ENCODE results near the gene CBX8. TPM values are rescaled to one million over a fixed set of nuclear protein-coding genes. Genes with fewer than 3 reads are reported as not detected.

Gene CBX8
- total RNA-seq, 4 donors from 2014 or later: 2.3 to 6.4 (median 3.1) TPM

- H3K27me3 ChIP-seq: peaks cover 34% of the 10 kb centered on the region
- peaks cover 89% of the 10 kb centered on the region for H3K4me1 ChIP-seq
- H3K27ac ChIP-seq: no peak overlapping the region
- peaks cover under 1% of the 10 kb centered on the region for H3K36me3 ChIP-seq
- no peaks in the 10 kb centered on the region for H3K9me3 ChIP-seq
- TF ChIP-seq CTCF (IDR thresholded peaks at IDR 0.05): peak in 1 of 2 donors; percentile 41
- TF ChIP-seq EP300 (IDR thresholded peaks at IDR 0.05): no peak
- no peak for TF ChIP-seq POLR2A (IDR thresholded peaks at IDR 0.05)
- TF ChIP-seq POLR2AphosphoS5 (IDR thresholded peaks at IDR 0.05): no peak
- peak in 1 of 2 donors; percentile 90 for DNase-seq (ENCODE audit: low spot score in 2 of 2)
- 7% methylated on average over 45 of the region's 74 CpGs for WGBS
- H3K4me3 ChIP-seq: peak overlapping the region; percentile 87
Observed at GRCh38 chr17:79840269-79840988, 43.6 kb upstream of the CBX8 start.

- 5% methylated on average over 23 of the region's 103 CpGs for WGBS
- H3K4me1 ChIP-seq: peaks cover 83% of the 10 kb centered on the region
- peak; percentile 96 to 97 for DNase-seq (ENCODE audit: low spot score in 2 of 2)
- H3K27me3 ChIP-seq: peaks cover 34% of the 10 kb centered on the region
- peak within 1 kb of the TSS; percentile 96 for H3K27ac ChIP-seq
- H3K4me3 ChIP-seq: peak within 1 kb of the TSS; percentile 87
- no peaks in the 10 kb centered on the region for H3K9me3 ChIP-seq
- TF ChIP-seq POLR2AphosphoS5 (IDR thresholded peaks at IDR 0.05) (no peak), EP300 (IDR thresholded peaks at IDR 0.05) (no peak), POLR2A (IDR thresholded peaks at IDR 0.05) (peak; percentile 31 to 84), CTCF (IDR thresholded peaks at IDR 0.05) (peak; percentile 29 to 77)
- H3K36me3 ChIP-seq: peaks cover 9% of the 10 kb centered on the region
Observed at GRCh38 chr17:79839356-79840268, 42.7 kb upstream of the CBX8 start, which contains the start of gene CBX4. Gene CBX4, minus strand, starts transcription at chr17:79839440. Its CDS starts 189 bp downstream, at chr17:79839251.

DNA sequence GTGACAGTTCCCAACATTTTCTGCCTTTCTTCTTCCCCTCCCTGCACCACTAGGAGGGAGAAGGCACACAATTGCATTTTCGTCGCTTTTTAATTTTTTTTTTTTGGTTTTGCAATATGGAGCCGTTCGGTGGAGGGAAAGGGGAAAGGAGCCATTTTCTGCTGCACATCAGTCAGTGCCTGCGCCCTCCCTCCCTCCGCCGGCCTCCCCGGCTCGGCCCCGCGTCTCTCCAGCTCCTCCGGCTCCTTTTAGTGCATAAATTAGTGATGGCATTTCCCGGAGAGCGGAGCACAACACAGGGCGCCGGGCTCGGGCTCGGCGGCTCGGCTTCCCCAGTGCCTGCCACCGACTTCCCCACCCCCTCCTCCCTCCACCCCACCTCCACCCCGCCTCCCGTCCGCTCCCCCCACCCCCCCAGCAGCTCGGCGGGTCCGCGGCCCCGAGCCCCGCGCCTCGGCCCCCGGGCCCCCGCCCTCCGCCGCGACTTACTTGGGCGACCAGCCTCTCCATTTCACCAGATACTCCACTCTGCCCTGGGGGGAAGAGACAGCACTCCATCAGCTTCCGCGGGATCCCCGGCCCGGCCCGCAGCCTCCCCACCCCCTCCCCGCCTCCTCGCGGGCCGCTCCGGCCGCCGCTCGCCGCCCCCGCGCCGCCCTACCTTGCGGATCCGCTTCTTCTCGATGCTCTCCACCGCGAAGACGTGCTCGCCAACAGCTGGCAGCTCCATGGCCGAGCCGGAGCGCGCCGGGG is 41.8 kb upstream of the CBX8 start:
- WGBS: 1% methylated on average over 21 of the region's 67 CpGs
- Histone ChIP-seq H3K4me1 (peaks cover 79% of the 10 kb centered on the region), H3K27me3 (peaks cover 34% of the 10 kb centered on the region), H3K4me3 (peak overlapping the region; percentile 87), H3K27ac (peak overlapping the region; percentile 96), H3K36me3 (peaks cover 18% of the 10 kb centered on the region), H3K9me3 (no peaks in the 10 kb centered on the region)
- no peak for TF ChIP-seq POLR2A (IDR thresholded peaks at IDR 0.05)
- no peak for TF ChIP-seq EP300 (IDR thresholded peaks at IDR 0.05)
- no peak for TF ChIP-seq POLR2AphosphoS5 (IDR thresholded peaks at IDR 0.05)
- TF ChIP-seq CTCF (IDR thresholded peaks at IDR 0.05): no peak
- DNase-seq (ENCODE audit: low spot score in 2 of 2): no peak

- peaks cover 78% of the 10 kb centered on the region for H3K4me1 ChIP-seq
- H3K27ac ChIP-seq: peak overlapping the region; percentile 96
- H3K4me3 ChIP-seq: peak overlapping the region; percentile 87
- no peak for TF ChIP-seq EP300 (IDR thresholded peaks at IDR 0.05)
- TF ChIP-seq POLR2AphosphoS5 (IDR thresholded peaks at IDR 0.05): no peak
- no peak for TF ChIP-seq CTCF (IDR thresholded peaks at IDR 0.05)
- TF ChIP-seq POLR2A (IDR thresholded peaks at IDR 0.05): no peak
- under 1% methylated on average over 23 of the region's 30 CpGs for WGBS
- peaks cover 30% of the 10 kb centered on the region for H3K27me3 ChIP-seq
- peaks cover 20% of the 10 kb centered on the region for H3K36me3 ChIP-seq
- H3K9me3 ChIP-seq: no peaks in the 10 kb centered on the region
- DNase-seq (ENCODE audit: low spot score in 2 of 2): no peak
Observed at GRCh38 chr17:79837888-79838521, 41.1 kb upstream of the CBX8 start.
